ENCODE results near the gene CHI3L1. TPM values are rescaled to one million over a fixed set of nuclear protein-coding genes. Genes with fewer than 3 reads are reported as not detected.

CHI3L1 gene
- total RNA-seq, 1 donor from 2014 or later = not detected

DNA sequence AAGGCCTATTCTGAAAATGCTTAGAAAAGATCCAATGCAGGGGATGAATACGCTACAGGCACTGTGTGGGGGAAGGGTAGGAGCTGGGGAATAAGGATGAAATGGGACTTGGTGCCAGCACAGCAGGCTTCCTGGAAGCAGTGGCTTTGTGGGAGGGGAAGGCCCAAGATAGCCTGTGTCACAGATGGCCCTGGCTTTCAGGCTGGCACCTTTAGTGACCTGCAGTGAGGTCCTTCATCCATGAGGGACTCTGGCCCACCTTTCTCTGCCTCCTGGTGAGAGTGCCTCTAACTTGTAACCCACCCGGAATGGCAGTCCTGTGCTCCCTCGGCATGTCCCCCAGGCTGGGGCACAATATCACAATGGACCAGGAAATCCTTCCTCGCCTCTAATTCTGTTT is 919 bp downstream of the CHI3L1 start:
- Mint-ChIP-seq H3K4me1 (ENCODE audit: low read depth) (no peaks in the 10 kb centered on the region), H3K4me3 (ENCODE audit: low read depth) (no peak overlapping the region), H3K27me3 (ENCODE audit: low read depth) (peaks cover 19% of the 10 kb centered on the region), H3K9me3 (no peaks in the 10 kb centered on the region), H3K27ac (no peak overlapping the region), H3K36me3 (ENCODE audit: low read depth) (no peaks in the 10 kb centered on the region)
- intact Hi-C loops (cut with micrococcal nuclease) = no loop called here
- no peak for DNase-seq (ENCODE audit: low spot score)

DNA sequence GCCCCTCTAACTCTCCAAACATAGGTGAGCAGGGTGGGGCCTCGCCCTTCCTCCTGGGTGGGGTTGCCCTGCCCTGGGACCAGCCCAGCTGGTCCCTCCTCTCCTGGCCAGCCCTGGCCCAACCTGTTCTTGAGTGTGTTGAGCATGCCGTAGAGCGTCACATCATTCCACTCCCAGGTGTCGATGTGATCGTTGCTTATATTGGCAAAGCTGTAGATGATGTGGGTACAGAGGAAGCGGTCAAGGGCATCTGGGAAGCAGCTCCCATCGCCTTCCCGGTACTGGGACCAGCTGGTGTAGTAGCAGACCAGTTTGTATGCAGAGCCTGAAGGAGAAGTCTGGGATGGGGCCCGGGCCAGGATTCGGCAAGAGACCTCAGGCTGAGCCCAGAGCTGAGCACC is 1.4 kb downstream of the CHI3L1 start:
- no peak for DNase-seq (ENCODE audit: low spot score)
- Mint-ChIP-seq H3K4me3 (ENCODE audit: low read depth) (no peak overlapping the region), H3K9me3 (no peaks in the 10 kb centered on the region), H3K4me1 (ENCODE audit: low read depth) (no peaks in the 10 kb centered on the region), H3K27me3 (ENCODE audit: low read depth) (peaks cover 17% of the 10 kb centered on the region), H3K36me3 (ENCODE audit: low read depth) (no peaks in the 10 kb centered on the region), H3K27ac (no peak overlapping the region)
- intact Hi-C loops (cut with micrococcal nuclease) = no loop called here

DNA sequence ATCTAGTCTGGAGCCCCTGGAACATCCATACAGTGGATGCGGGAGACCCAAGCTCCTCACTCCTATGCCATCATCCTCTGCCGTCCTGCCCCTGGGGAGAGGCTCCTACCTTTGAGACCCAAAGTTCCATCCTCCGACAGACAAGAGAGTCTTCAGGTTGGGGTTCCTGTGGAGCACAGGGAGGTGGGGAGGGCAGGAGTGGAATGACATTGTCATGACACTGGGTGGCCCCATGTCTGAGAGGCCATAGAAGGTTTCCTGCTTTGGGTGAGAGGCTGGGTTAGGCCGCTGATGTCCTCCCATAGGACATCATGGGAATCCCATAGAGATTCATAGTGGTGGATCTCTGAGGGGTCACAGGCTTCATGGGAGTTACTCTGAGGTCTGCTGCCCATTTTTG is 2.0 kb downstream of the CHI3L1 start:
- no peaks in the 10 kb centered on the region for H3K9me3 Mint-ChIP-seq
- H3K4me1 Mint-ChIP-seq (ENCODE audit: low read depth) = no peaks in the 10 kb centered on the region
- no peak overlapping the region for H3K27ac Mint-ChIP-seq
- intact Hi-C loops (cut with micrococcal nuclease) = no loop called here
- DNase-seq (ENCODE audit: low spot score) = no peak
- no peaks in the 10 kb centered on the region for H3K36me3 Mint-ChIP-seq (ENCODE audit: low read depth)
- H3K4me3 Mint-ChIP-seq (ENCODE audit: low read depth) = no peak overlapping the region
- H3K27me3 Mint-ChIP-seq (ENCODE audit: low read depth) = peaks cover 14% of the 10 kb centered on the region

DNA sequence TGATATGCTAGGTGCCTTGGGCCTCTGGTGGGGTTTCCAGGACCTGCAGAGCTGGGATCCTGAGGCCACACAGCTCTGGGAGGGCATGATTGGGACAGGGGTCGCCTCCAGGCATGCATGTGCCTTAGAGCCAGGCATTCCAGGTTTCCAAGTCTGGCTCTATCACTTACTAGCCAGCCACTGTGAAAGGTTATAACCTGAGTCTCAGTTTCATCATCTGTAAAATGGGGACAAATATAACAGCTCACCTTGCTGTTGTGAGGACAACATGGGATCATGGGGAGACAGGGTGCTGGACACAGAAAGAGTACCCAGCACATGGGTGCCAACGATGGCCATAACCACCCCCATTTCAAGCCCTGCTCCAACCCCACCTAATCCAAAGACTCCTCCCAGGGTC is 2.7 kb downstream of the CHI3L1 start:
- no peak overlapping the region for H3K27ac Mint-ChIP-seq
- H3K27me3 Mint-ChIP-seq (ENCODE audit: low read depth) = peaks cover 13% of the 10 kb centered on the region
- DNase-seq (ENCODE audit: low spot score) = no peak
- H3K9me3 Mint-ChIP-seq = no peaks in the 10 kb centered on the region
- H3K36me3 Mint-ChIP-seq (ENCODE audit: low read depth) = no peaks in the 10 kb centered on the region
- H3K4me3 Mint-ChIP-seq (ENCODE audit: low read depth) = no peak overlapping the region
- intact Hi-C loops (cut with micrococcal nuclease) = no loop called here
- no peaks in the 10 kb centered on the region for H3K4me1 Mint-ChIP-seq (ENCODE audit: low read depth)

DNA sequence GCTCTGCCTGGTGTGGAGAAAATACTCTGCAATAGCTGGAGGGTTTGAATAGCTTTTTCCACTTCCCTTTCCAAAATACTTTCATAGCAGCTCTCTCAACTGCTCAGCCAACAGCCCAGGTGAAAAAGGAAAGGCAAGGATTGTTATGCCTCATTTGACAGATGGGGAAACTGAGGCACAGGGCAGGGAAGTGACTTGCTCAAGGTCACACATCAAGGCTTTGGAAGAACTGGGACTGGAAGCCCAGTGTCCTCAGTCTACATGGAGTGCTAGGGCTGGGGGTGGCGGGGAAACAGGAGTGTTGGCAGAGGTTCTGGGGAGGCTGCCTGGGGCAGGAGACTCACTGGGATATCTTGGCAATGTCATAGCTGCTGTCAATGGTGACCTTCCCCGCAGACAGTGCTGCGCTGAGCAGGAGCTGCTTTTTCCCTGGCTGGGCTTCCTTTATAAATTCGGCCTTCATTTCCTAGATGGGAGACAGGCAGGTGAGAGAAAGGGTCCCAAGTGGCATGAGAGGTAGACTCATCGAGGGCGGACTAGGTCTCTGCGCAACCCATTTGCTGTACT is 4.0 kb downstream of the CHI3L1 start:
- intact Hi-C loops (cut with micrococcal nuclease) = no loop called here
- Mint-ChIP-seq H3K4me3 (ENCODE audit: low read depth) (no peak overlapping the region), H3K36me3 (ENCODE audit: low read depth) (no peaks in the 10 kb centered on the region), H3K9me3 (no peaks in the 10 kb centered on the region), H3K27ac (no peak overlapping the region), H3K27me3 (ENCODE audit: low read depth) (peaks cover 6% of the 10 kb centered on the region), H3K4me1 (ENCODE audit: low read depth) (no peaks in the 10 kb centered on the region)
- no peak for DNase-seq (ENCODE audit: low spot score)

DNA sequence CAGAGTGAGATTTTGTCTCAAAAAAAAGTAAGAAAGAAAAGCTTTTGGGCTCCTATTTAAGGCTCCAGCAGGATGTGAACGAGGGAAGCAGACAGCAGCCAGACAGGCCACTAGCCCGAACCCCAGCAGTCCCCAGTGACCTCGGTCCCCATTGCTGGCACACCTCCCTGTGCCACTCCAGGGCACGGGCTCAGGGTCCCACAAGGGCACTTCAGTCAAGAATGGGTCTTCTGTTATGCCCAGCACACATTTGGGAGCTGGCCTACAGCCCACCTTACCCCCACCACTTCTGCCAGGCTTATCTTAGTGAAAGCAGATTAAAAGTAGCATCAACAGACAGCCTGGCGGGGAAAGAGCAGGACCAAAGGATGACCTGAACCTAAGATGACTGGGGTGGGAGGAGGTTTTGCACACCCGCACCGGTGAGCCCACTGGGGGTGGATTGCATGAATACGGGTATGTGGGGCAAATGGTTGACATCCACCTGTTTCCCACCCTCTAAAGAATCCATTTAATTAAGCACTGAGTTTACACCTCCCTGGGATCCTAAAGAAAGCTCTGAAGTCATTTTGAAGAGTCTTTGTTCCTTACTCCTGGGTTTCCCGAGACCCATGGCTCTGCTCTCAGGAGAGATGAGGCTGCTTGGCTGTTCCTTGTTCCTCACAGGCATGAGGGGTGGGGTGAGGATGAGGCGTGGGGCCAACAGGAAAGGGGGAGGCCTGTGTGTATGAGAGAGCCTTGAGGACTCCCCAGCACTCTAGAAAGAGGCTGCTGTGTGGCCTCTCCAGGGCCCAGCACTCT is 4.7 kb downstream of the CHI3L1 start:
- Mint-ChIP-seq H3K36me3 (ENCODE audit: low read depth) (no peaks in the 10 kb centered on the region), H3K9me3 (no peaks in the 10 kb centered on the region)
- intact Hi-C loops (cut with micrococcal nuclease) = no loop called here

DNA sequence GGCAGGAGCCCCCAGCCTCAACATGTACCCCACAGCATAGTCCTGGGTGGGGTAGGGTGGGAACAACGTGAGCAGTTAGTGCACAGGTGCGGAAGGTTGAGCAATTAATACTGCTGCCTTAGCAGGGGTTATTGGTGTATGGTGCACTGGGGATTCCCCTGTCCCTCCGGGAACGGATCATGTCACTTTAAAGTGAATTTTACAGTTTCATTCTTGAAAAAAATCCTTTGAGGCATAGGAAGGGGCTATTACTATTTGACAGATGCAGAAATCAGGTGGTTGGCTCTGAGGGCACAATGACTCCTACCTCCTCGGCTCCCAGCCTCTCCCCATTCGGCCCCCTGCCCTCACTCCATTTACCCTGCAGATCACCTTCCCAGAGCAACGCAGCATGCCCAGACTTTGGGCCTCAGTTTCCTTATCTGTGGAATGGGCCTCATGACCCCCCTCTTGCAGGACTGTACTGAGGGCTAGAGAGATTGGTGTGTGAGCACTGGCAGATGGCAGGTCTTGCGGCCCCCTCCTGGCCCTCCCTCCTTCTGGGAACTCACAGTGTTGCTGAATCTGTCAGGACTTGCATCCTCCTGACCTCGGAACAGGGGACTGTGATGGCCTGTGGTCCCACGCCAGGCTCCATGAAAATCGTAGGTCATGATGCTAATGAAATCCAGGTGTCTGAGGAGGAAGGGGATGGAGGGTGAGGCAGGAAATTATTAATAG is 5.7 kb downstream of the CHI3L1 start:
- Mint-ChIP-seq H3K27ac (no peak overlapping the region), H3K27me3 (ENCODE audit: low read depth) (no peaks in the 10 kb centered on the region), H3K4me1 (ENCODE audit: low read depth) (no peaks in the 10 kb centered on the region), H3K9me3 (no peaks in the 10 kb centered on the region), H3K36me3 (ENCODE audit: low read depth) (no peaks in the 10 kb centered on the region), H3K4me3 (ENCODE audit: low read depth) (no peak overlapping the region)
- intact Hi-C loops (cut with micrococcal nuclease) = no loop called here
- DNase-seq (ENCODE audit: low spot score) = no peak

More for the DNA sequence above, 4.7 kb downstream of the CHI3L1 start:
- no peaks in the 10 kb centered on the region for H3K4me1 Mint-ChIP-seq (ENCODE audit: low read depth)
- H3K4me3 Mint-ChIP-seq (ENCODE audit: low read depth) = no peak overlapping the region
- no peak for DNase-seq (ENCODE audit: low spot score)
- peaks cover 3% of the 10 kb centered on the region for H3K27me3 Mint-ChIP-seq (ENCODE audit: low read depth)
- no peak overlapping the region for H3K27ac Mint-ChIP-seq

DNA sequence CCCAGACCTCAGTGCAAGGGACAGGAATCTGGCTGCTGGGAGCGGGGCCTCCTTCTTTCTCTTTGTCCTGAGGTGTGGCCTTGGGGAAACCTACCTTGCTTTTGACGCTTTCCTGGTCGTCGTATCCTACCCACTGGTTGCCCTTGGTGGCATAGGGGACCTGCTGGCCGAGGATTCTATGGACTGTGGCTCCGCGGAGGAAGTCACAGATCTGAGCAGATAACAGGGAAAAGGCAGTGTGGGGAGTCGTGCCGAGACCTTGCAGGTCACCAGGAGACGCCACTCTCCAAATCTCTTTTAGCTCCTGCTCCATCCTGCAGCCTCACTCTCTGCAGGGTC is 6.9 kb downstream of the CHI3L1 start:
- H3K4me1 Mint-ChIP-seq (ENCODE audit: low read depth) = no peaks in the 10 kb centered on the region
- DNase-seq (ENCODE audit: low spot score) = no peak
- intact Hi-C loops (cut with micrococcal nuclease) = no loop called here

DNA sequence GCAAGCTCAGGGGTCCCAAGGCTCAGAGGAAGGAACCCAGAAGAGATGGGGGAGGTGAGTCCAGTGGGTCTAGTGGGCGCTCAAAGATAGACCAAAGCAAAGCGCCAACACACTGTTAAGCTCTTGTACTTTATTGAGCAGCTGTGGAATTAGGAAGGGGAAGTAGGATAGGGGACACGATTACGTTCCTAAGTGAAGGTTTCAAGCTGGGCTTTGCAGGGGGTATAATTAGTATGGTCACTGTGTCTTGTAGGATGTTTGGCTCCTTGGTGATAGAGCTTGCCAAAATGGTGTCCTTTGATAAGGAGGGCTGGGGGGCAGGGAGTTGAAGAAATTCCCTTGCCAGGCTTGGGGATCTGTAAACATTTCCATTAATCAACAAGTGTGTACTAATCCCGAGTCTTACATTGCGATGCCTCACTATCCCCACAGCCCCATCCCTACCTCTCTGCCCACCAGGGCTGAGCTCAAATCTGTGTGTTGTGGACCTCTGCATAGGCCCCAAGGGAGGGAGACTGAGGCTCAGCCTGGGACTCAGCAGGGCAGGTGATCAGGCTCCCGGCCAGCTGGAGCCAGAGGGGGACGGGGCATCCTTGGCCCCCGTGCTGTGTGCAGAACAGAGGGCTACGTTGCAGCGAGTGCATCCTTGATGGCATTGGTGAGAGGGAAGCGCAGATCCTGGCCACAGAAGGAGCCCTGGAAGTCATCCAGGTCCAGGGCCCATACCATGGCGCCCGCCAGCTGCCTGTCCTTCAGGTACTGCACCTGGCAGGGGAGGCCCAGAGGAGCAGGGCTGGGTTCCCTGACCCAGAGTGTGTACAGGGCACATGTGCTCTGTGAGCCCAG is 7.5 kb downstream of the CHI3L1 start:
- Mint-ChIP-seq H3K27me3 (ENCODE audit: low read depth) (no peaks in the 10 kb centered on the region), H3K36me3 (ENCODE audit: low read depth) (no peaks in the 10 kb centered on the region), H3K4me3 (ENCODE audit: low read depth) (no peak overlapping the region), H3K9me3 (no peaks in the 10 kb centered on the region), H3K27ac (no peak overlapping the region), H3K4me1 (ENCODE audit: low read depth) (no peaks in the 10 kb centered on the region)
- intact Hi-C loops (cut with micrococcal nuclease) = no loop called here
- no peak for DNase-seq (ENCODE audit: low spot score)

More for the DNA sequence above, 6.9 kb downstream of the CHI3L1 start:
- Mint-ChIP-seq H3K27me3 (ENCODE audit: low read depth) (no peaks in the 10 kb centered on the region), H3K9me3 (no peaks in the 10 kb centered on the region), H3K27ac (no peak overlapping the region), H3K36me3 (ENCODE audit: low read depth) (no peaks in the 10 kb centered on the region), H3K4me3 (ENCODE audit: low read depth) (no peak overlapping the region)

DNA sequence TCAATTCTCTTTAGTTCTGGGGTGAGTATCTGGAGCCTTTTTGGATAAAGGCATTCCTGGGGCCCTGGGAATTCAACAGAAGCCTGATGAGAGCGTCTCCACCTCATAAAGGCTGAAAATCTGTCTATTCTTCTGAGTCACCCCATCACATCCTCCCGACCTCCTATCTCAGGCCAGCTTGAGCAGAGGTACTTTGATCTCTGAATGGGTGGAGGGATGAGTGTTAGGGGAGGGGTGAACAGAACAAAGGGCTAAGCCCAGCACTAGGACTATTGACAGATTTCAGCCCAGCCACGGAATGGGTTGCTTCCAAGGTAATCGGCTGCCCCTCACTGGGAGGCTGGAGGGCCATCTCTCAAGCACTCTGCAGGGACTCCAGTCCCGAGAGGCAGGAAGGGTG is 8.4 kb downstream of the CHI3L1 start:
- DNase-seq (ENCODE audit: low spot score) = no peak
- Mint-ChIP-seq H3K36me3 (ENCODE audit: low read depth) (no peaks in the 10 kb centered on the region), H3K27me3 (ENCODE audit: low read depth) (no peaks in the 10 kb centered on the region), H3K4me3 (ENCODE audit: low read depth) (no peak overlapping the region), H3K4me1 (ENCODE audit: low read depth) (no peaks in the 10 kb centered on the region), H3K27ac (no peak overlapping the region), H3K9me3 (no peaks in the 10 kb centered on the region)
- intact Hi-C loops (cut with micrococcal nuclease) = no loop called here

DNA sequence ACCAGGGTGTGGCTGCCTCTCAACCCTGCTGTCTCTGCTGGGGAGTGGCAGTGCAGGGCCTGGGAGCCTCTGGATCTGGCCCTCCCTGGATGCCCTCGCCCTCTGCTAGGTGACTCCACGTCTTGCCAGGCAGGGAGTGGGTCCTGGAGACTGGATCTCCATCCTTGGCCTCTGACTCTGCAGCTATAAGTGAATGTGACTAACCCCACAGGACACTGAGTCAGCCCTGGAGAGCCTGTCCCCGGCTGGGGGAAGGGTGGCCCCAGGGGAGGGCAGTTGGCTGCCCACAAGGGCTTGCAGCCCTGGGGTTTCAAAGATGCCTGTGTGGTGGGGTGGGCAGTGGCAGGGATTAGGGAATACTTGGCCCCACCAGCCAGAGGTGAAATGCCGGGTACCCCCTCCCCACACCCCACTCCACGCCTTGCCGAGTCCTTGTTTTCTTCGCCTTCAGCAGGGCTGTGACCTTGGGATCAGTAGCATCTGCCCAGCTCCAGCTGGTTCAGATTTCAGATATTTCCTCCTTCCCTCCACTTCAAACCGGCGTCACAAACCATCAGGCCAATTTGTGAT is 8.9 kb downstream of the CHI3L1 start:
- Mint-ChIP-seq H3K4me3 (ENCODE audit: low read depth) (no peak overlapping the region), H3K27ac (no peak overlapping the region), H3K9me3 (no peaks in the 10 kb centered on the region), H3K27me3 (ENCODE audit: low read depth) (no peaks in the 10 kb centered on the region), H3K36me3 (ENCODE audit: low read depth) (no peaks in the 10 kb centered on the region), H3K4me1 (ENCODE audit: low read depth) (no peaks in the 10 kb centered on the region)
- DNase-seq (ENCODE audit: low spot score) = no peak
- intact Hi-C loops (cut with micrococcal nuclease) = no loop called here

DNA sequence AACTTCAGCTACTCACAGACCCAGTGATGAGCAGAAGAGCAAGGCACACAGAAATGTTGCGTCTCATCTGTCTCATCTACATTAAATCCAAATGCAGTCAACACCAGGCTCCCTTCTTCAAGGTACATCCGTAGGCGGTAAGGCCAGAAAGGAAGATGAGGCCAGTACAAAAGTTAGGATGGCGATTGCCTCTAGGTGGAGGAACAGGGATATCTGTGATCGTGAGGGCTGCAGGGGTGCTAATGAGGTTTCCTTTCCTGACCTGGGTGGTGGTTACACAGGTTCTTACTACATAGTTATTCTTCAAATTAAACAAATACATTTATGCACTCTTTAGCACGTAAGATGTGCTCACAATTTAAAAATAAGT is 9.5 kb downstream of the CHI3L1 start:
- Mint-ChIP-seq H3K9me3 (no peaks in the 10 kb centered on the region), H3K4me3 (ENCODE audit: low read depth) (no peak overlapping the region), H3K36me3 (ENCODE audit: low read depth) (no peaks in the 10 kb centered on the region), H3K27me3 (ENCODE audit: low read depth) (no peaks in the 10 kb centered on the region), H3K27ac (no peak overlapping the region), H3K4me1 (ENCODE audit: low read depth) (no peaks in the 10 kb centered on the region)
- intact Hi-C loops (cut with micrococcal nuclease) = no loop called here
- no peak for DNase-seq (ENCODE audit: low spot score)

Measured in activated T-helper 2 cell treated with anti-CD3 and anti-CD28 coated beads, Interferon-gamma antibody, Interleukin-2, Interleukin-4, amounts not matched to agents 10 μg/mL and 5 μg/mL and 100 μg/mL, durations not matched to agents 14 hours and 24 hours and 36 hours (primary cell).